HG03095 (cell line): ENCODE measurements around the gene MRPS35.
"Not testable (repeated sequence)": the region's sequence is repeated elsewhere in the genome, so short reads cannot be mapped to it uniquely, and the experiment has no call there.

ENCODE experiments used
- ATAC-seq: cut with Tn5 transposase; IDR thresholded peaks from one replicate; pipeline ENCODE4 v1.9.1; 2021; ENCODE audit warnings: moderate library complexity; ENCODE audit not compliant: unreplicated experiment

Gene MRPS35

GRCh38 chr12:27707216-27707615, 3.4 kb upstream of the MRPS35 start:
- ATAC-seq: no peak

DNA sequence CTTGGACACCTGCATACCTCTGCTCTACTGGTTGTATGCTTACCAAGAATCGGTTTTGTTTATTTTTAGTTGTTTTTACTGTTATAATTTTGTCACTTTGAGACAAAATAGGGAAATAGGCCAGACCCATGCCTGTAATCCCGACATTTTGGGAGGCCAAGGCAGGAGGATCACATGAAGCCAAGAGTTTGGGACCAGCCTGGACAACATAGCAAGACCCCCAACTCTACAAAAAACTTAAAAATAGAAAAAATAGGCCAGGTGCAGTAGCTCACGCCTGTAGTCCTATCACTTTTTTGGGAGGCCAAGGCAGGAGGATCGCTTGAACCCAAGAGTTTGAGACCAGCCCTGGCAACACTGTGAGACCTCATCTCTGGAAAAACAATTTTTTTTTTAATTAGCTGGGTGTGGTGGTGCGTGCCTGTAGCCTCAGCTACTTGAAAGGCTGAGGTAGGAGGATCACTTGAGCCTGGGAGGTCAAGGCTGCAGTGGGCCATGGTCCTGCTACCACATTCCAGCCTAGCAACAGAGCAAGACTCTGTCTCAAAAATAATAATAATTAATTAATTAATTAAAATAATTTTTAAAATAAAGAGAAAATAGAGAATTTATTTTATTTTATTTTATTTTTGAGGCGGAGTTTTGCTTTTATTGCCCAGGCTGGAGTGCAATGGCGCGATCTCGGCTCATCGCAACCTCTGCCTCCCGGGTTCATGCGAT, 1.3 kb upstream of the MRPS35 start:
- ATAC-seq: no peak

GRCh38 chr12:27709932-27710591, 570 bp upstream of the MRPS35 start:
- peak; percentile 35 for ATAC-seq

GRCh38 chr12:27711317-27711682, 668 bp downstream of the MRPS35 start:
- ATAC-seq: peak; percentile 18

DNA sequence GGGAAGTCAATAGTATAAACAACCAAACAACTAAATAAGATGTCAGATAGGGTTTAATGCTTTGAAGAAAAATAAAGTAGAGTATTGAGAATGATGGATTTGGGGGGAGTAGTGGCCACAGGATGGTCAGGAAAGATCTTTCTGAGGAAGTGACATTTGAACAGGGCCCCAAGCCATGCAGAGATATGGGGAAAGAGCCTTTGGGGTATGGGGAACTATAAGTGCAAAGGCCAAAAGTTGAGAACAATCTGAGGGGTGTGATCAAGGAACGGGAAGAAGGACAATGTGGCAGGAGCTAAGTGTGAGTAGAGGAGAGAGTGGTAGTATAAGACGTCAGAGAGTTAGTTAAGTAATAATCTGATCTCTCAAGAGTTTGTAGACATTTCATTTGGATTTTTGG, 1.3 kb downstream of the MRPS35 start:
- no peak for ATAC-seq

DNA sequence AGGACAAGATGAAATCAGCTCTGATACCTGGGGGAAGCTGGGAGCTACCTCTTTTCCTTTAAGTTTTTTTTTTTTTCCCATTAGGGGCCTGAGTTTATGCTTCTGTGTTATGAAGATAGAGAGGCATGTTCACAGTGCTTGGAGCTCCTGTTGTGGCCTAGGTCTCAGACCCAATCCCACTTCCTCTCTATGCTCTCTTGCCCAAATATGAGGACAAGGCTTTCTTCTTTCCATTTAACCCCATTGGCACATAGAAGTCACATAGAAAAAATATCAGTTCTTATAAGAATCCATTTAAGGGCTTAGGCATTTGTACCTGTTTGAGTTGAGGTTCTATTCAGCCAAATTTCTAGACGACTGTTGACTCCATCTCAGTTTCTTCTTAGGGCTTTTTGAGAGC, 12.6 kb downstream of the MRPS35 start:
- no peak for ATAC-seq

DNA sequence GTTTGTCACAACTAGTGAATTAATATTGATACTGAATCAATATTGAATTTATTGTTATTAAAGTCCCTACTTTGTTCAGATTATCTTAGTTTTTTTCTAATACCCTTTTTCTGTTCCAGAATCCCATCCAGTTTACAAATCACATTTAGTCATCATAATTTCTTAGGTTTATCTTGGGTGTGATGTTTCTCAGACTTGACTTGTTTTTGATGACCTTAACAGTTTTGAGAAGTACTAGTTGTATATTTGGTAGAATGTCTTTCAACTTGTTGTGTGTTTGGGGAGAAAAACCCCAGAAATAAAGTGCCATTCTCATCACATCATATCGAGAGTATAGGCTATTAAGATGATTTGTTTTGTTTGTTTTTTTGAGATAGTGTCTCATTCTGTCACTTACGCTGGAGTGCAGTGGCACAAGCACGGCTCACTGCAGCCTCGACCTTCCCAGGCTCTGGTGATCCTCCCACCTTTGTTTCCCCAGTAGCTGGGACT, 19.5 kb downstream of the MRPS35 start:
- no peak for ATAC-seq

DNA sequence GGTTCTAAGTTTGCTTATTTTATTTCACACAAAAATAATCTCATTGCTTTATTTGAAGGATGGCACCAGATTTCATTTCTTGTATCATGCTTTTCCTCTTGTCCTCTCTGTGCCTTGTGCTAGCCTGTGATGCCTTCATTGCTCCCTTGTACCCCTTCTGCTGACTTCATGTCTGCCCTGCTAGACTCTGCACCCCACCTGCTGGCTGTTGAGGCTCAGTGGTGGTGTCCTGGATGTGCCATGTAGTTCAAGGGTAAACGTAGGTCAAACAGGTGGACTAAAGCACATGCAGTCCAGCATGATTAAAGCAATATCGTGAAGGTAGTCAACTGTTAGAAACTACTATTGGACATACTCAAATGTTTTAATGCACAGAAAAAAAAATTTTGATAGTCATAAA, 21.6 kb downstream of the MRPS35 start:
- ATAC-seq: no peak

DNA sequence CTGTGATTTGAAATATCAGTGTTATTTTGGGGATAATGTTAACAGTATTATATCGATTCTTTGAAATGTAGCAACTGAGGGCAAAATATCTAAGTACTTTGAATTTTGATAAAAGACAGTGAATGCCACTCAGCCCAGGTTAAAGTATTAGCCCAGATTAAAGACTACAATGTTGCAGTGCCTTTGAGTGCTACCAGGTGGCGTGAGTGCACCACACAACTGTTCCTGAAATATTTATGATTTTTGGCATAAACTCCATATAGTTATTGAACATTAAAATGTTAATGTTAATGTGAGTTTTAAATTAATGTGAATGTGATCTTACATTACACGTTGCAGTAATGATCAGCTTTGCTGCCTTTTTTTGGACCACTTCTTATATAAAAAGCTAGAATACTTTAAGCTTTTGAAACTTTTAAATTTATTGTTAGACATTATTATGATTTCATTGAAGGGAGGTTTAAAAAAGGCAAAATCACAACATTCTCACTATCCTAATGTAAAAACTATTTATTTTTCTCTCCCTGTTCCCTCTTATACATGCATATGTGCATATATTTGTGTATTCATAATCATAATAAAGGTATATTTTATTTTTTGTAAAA, 22.5 kb downstream of the MRPS35 start:
- ATAC-seq: no peak

GRCh38 chr12:27733791-27734190, 23.2 kb downstream of the MRPS35 start:
- ATAC-seq: no peak

DNA sequence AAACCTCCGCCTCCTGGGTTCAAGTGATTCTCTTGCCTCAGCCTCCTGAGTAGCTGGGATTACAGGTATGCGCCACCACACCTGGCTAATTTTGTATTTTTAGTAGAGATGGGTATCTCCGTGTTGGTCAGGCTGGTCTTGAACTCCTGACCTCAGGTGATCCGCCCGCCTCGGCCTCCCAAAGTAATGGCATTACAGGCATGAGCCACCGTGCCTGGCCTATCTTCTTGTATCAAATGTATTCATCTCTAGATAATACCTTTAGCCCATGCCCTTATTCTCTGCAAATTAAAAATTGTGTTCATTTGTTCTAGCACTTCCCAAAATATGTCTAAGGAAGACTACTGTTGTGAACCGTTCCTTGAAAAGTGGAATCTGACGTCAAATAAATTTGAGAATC, 23.7 kb downstream of the MRPS35 start:
- ATAC-seq: not testable (repeated sequence)

DNA sequence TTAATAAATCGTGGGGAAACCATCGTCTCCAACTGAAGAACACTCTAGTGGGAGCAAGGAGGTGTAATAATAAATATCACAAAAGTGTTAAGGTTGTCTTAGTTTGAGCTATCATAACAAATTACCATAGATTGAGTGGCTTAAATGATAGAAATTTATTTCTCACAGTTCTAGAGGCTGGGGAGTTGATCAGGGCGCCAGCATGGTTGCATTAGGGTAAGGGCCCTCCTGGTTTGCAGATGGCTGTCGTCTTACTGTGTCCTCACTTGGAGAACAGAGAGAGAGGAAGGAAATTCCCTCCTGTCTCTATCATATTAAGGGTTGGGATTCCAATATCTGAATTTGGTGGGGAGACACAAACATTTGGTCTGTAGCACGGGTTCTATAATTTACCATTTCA, 33.0 kb downstream of the MRPS35 start:
- no peak for ATAC-seq

DNA sequence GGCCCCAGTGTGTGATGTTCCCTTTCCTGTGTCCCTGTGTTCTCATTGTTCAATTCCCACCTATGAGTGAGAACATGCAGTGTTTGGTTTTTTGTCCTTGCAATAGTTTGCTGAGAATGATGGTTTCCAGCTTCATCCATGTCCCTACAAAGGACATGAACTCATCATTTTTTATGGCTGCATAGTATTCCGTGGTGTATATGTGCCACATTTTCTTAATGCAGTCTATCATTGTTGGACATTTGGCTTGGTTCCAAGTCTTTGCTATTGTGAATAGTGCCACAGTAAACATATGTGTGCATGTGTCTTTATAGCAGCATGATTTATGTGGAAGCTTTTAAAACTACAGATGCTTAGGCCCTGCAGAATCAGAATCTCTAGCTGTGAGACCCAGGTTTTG, 35.1 kb downstream of the MRPS35 start:
- ATAC-seq: not testable (repeated sequence)

GRCh38 chr12:27747111-27747820, 36.6 kb downstream of the MRPS35 start:
- ATAC-seq: no peak

DNA sequence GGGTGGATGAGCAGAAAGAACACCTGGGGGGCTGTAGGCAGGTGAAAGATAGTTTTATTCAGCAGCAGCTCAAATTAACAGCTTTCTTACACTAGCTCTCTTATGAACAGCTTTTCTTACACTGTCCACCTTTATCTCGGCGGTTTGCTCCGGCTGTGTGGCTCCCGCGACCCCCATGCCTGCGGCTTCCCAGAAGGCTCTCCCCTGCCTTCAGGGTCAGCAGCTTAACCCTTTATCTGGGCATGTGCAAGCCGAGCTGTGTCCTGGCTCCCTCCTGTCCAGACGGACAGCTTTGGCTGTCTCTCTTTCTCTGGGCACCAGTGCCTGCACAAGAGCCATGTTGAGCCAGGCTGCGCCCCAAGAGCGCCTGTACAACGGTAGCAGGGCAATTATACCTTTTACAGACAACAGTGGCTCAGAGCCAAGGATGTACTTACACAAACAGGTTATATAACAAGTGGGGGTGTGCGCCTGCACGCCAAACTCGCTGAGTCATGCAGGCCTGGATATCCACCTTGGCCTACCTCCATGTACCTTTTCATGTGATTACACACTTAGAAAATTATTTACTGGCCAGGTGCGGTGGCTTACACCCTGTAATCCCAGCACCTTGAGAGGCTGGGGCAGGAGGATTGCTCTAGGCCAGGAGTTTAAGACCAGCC, 40.9 kb downstream of the MRPS35 start:
- no peak for ATAC-seq

GRCh38 chr12:27754795-27755194, 44.2 kb downstream of the MRPS35 start:
- no peak for ATAC-seq

GRCh38 chr12:27756670-27757195, 46.1 kb downstream of the MRPS35 start:
- no peak for ATAC-seq

GRCh38 chr12:27762757-27763156, 52.1 kb downstream of the MRPS35 start:
- ATAC-seq: no peak

DNA sequence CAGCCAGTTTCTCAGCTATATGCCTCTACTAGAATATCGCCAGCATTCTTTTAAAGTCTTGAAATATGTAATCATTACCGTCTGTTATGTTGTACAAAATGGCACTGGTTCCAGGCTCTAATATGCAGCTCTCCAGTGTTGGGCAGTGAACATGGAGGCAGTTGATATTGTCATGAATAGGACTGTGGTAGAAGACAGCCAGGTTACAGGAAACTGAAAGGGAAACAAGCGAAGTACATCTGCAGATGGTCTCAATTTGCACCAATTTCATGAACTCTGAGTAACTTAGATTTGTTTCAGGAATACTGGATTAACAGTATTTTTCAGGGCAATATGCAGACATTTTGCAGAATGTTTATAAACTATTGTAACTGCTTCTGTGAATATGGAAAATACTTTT, 56.0 kb downstream of the MRPS35 start:
- no peak for ATAC-seq

DNA sequence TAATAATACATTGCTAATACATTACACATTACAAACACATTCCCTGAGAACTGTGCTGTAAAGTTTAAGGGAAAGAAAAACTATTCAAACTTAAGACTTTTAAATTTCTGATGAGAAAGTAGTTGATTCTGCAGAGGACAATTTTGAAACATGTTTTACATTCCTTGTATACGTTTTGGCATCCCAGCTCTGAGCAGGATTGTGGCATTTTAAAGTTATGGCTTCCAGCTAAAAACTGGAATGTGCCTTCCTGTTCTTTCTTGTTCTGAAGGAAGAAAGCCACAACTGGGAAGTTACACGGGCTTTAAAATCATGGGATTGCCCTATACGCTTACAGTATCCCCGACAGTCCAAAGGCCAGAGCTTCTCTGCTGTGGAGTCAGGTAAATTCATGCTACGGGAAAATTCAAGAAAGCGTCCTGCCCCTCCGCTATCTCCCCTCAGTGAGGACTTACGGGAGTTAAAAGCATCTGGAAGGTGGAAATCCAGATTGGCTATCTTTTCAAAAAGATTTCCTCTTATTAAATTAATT, 58.6 kb downstream of the MRPS35 start:
- ATAC-seq: no peak
